Activated naive CD4-positive, alpha-beta T cell (primary cell): ENCODE results near the gene XPR1.
"Not testable (repeated sequence)": the region's sequence is repeated elsewhere in the genome, so short reads cannot be mapped to it uniquely, and the experiment has no call there.

Source experiments
- DNase-seq, 4 experiments: peaks; one replicate each; lab custom pipeline; 2025; lab: John Stamatoyannopoulos, UW

The XPR1 gene

GRCh38 chr1:180785291-180785690, 153.5 kb downstream of the XPR1 start:
- DNase-seq = no peak

- no peak for DNase-seq
Measured at GRCh38 chr1:180785887-180786286, 154.1 kb downstream of the XPR1 start.

GRCh38 chr1:180786624-180787023, 154.8 kb downstream of the XPR1 start:
- DNase-seq = no peak

- DNase-seq = no peak
Measured at GRCh38 chr1:180787628-180788307, 155.9 kb downstream of the XPR1 start.

GRCh38 chr1:180789460-180789859, 157.6 kb downstream of the XPR1 start:
- DNase-seq = no peak

GRCh38 chr1:180791152-180791551, 159.3 kb downstream of the XPR1 start:
- DNase-seq = not testable (repeated sequence)

- no peak for DNase-seq
Measured at GRCh38 chr1:180791806-180792205, 160.0 kb downstream of the XPR1 start.

GRCh38 chr1:180793451-180793850, 161.6 kb downstream of the XPR1 start:
- no peak for DNase-seq

- DNase-seq = no peak
Measured at GRCh38 chr1:180796897-180797640, 165.2 kb downstream of the XPR1 start.

- no peak for DNase-seq
Measured at GRCh38 chr1:180800945-180801344, 169.1 kb downstream of the XPR1 start.

GRCh38 chr1:180802813-180803212, 171.0 kb downstream of the XPR1 start:
- no peak for DNase-seq

GRCh38 chr1:180805316-180805715, 173.5 kb downstream of the XPR1 start:
- no peak for DNase-seq

- no peak for DNase-seq
Measured at GRCh38 chr1:180811298-180811697, 179.5 kb downstream of the XPR1 start.

GRCh38 chr1:180811886-180812285, 180.1 kb downstream of the XPR1 start:
- DNase-seq = no peak

GRCh38 chr1:180814258-180814657, 182.4 kb downstream of the XPR1 start:
- no peak for DNase-seq

GRCh38 chr1:180815188-180815587, 183.4 kb downstream of the XPR1 start:
- no peak for DNase-seq

GRCh38 chr1:180816132-180816531, 184.3 kb downstream of the XPR1 start:
- DNase-seq = no peak

- no peak for DNase-seq
Measured at GRCh38 chr1:180821970-180822369, 190.1 kb downstream of the XPR1 start.

GRCh38 chr1:180831507-180831906, 199.7 kb downstream of the XPR1 start:
- not testable (repeated sequence) for DNase-seq

GRCh38 chr1:180833180-180833579, 201.4 kb downstream of the XPR1 start:
- not testable (repeated sequence) for DNase-seq

GRCh38 chr1:180836449-180836848, 204.6 kb downstream of the XPR1 start:
- no peak for DNase-seq

- DNase-seq = no peak
Measured at GRCh38 chr1:180837020-180837419, 205.2 kb downstream of the XPR1 start.

GRCh38 chr1:180838535-180838934, 206.7 kb downstream of the XPR1 start:
- DNase-seq = no peak

- DNase-seq = no peak
Measured at GRCh38 chr1:180839547-180839946, 207.7 kb downstream of the XPR1 start.
